Peyer's patch (tissue), 4 donors: Measurements from ENCODE around the gene GREB1L.

ENCODE experiments used
- CTCF ChIP-seq, 6 experiments: fragments of 450-650 bp in 4 of 6; fragments of 200-600 bp in 2 of 6; sonication (generic) in 1 of 6; IDR thresholded peaks; one replicate each; pipeline ENCODE4 v1.5.1; 2017 to 2019; ENCODE audit warnings: antibody characterized with exemption in 6 of 6, mild to moderate bottlenecking in 3 of 6, moderate library complexity in 1 of 6
- POLR2A ChIP-seq, 2 donors: fragments of 450-650 bp; IDR thresholded peaks; one replicate each; pipeline ENCODE4 v1.5.1; 2017; ENCODE audit warnings: antibody characterized with exemption in 2 of 2, mild to moderate bottlenecking in 2 of 2, moderate library complexity in 2 of 2

DNA sequence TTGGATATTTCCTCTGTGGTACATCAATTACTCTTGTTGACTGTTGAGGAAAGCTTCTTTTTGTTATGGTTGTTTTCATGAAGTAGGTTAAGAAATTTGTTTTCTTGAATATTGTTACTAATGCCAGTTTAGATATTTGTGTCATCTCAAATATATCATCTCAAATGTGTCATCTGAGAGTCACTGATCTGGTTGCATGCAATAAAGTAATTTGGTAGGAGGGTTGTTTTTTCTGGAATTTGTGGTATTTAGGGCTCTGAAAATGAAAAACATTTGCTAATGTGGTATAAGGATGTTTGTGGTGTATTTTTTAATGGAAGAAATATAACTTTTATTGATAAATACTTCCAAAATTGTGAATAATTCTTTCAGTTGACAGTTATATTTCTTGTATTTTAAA is 117.7 kb downstream of the GREB1L start:
- TF ChIP-seq CTCF (IDR thresholded peaks at IDR 0.05) (no peak), POLR2A (IDR thresholded peaks at IDR 0.05) (no peak)
